Measurements from ENCODE around the gene BRD9.

DNA sequence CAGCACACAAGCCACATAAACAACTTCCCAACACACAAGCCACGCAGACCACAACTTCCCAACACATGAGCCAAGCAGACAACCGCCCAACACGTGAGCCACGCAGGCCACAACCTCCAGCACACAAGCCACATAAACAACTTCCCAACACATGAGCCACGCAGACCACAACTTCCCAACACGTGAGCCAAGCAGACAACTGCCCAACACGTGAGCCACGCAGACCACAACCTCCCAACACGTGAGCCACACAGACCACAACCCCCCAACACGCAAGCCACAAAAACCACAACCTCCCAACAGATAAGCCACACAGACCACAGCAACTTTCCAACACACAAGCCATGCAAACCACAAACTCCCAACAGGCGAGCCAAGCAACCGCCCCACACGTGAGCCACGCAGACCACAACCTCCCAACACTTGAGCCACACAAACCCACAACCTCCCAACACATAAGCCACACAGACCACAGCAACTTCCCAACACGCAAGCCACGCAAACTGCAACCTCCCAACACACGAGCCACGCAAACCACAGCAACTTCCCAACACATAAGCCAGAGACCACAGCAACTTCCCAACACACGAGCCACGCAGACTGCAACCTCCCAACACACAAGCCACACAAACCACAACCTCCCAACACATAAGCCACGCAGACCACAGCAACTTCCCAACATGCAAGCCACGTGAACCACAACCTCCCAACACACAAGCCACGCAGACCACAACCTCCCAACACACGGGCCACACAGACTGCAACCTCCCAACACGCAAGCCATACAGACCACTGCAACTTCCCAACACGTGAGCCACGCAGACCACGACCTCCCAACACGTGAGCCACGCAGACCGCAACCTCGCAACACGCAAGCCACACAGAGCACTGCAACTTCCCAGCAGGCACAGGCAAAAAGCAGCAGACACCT is 10.1 kb downstream of the BRD9 start:
- TF ChIP-seq POLR2A (IDR thresholded peaks at IDR 0.05; ENCODE audit: low read depth, low read length): no peak
- no peak for TF ChIP-seq RAD21 (IDR thresholded peaks at IDR 0.05; ENCODE audit: low read length)
- TF ChIP-seq RCOR1 (IDR thresholded peaks at IDR 0.05; ENCODE audit: insufficient replicate concordance, low read length): no peak
- TF ChIP-seq, protein P1, sequence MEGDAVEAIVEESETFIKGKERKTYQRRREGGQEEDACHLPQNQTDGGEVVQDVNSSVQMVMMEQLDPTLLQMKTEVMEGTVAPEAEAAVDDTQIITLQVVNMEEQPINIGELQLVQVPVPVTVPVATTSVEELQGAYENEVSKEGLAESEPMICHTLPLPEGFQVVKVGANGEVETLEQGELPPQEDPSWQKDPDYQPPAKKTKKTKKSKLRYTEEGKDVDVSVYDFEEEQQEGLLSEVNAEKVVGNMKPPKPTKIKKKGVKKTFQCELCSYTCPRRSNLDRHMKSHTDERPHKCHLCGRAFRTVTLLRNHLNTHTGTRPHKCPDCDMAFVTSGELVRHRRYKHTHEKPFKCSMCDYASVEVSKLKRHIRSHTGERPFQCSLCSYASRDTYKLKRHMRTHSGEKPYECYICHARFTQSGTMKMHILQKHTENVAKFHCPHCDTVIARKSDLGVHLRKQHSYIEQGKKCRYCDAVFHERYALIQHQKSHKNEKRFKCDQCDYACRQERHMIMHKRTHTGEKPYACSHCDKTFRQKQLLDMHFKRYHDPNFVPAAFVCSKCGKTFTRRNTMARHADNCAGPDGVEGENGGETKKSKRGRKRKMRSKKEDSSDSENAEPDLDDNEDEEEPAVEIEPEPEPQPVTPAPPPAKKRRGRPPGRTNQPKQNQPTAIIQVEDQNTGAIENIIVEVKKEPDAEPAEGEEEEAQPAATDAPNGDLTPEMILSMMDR (conservative IDR thresholded peaks at IDR 0.05; ENCODE audit: low read depth, low read length): no peak
- TF ChIP-seq, protein P2, sequence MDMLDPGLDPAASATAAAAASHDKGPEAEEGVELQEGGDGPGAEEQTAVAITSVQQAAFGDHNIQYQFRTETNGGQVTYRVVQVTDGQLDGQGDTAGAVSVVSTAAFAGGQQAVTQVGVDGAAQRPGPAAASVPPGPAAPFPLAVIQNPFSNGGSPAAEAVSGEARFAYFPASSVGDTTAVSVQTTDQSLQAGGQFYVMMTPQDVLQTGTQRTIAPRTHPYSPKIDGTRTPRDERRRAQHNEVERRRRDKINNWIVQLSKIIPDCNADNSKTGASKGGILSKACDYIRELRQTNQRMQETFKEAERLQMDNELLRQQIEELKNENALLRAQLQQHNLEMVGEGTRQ (IDR thresholded peaks at IDR 0.05; ENCODE audit: low read depth, low read length): no peak
- TF ChIP-seq CHD1 (IDR thresholded peaks at IDR 0.05; ENCODE audit: low read depth, low read length): no peak
- no peak for TF ChIP-seq BHLHE40 (IDR thresholded peaks at IDR 0.05; ENCODE audit: low read depth, low read length)
- TF ChIP-seq FOS (IDR thresholded peaks at IDR 0.05; ENCODE audit: low read depth, low read length): no peak
- TF ChIP-seq MXI1 (IDR thresholded peaks at IDR 0.05; ENCODE audit: borderline replicate concordance, low read depth, low read length): no peak
- TF ChIP-seq RFX5 (IDR thresholded peaks at IDR 0.05; ENCODE audit: low read depth, low read length): no peak

All from IMR-90 (cell line).